ENCODE results near the gene USH2A.

USH2A gene

GRCh38 chr1:216045400-216045799 is 377.8 kb downstream of the USH2A start:
- H3K27ac ChIP-seq (ENCODE audit: low read depth, low read length) = no peak overlapping the region
- no peaks in the 10 kb centered on the region for H3K79me2 ChIP-seq (ENCODE audit: insufficient read depth, low read length)
- H3K27me3 ChIP-seq (ENCODE audit: low read length) = no peaks in the 10 kb centered on the region
- H3K9me2 ChIP-seq (replicated peaks; ENCODE audit: insufficient read depth, low read length) = no peaks in the 10 kb centered on the region
- no peak overlapping the region for H3K4me2 ChIP-seq (ENCODE audit: low read depth, low read length, poor library complexity, severe bottlenecking)
- H3K9me3 ChIP-seq (ENCODE audit: insufficient read depth, low read length) = no peaks in the 10 kb centered on the region
- H3K9ac ChIP-seq (ENCODE audit: low read length) = no peak overlapping the region
- H3F3A ChIP-seq (ENCODE audit: insufficient read depth) = no peaks in the 10 kb centered on the region
- no peak overlapping the region for H2AFZ ChIP-seq (ENCODE audit: low read depth, low read length, severe bottlenecking)
- H3K4me3 ChIP-seq (ENCODE audit: insufficient read depth, low read length, poor library complexity, severe bottlenecking) = no peak overlapping the region
- no peaks in the 10 kb centered on the region for H3K36me3 ChIP-seq (ENCODE audit: low read length)
- H4K20me1 ChIP-seq (ENCODE audit: low read depth, low read length) = no peaks in the 10 kb centered on the region
- TF ChIP-seq EZH2phosphoT487 (conservative IDR thresholded peaks at IDR 0.05; ENCODE audit: low read length) (no peak), CTCF (IDR thresholded peaks at IDR 0.05; ENCODE audit: insufficient read depth, low read length, poor library complexity, severe bottlenecking) (no peak)

GRCh38 chr1:216044538-216044937 is 378.7 kb downstream of the USH2A start:
- Histone ChIP-seq H3K9me2 (replicated peaks; ENCODE audit: insufficient read depth, low read length) (no peaks in the 10 kb centered on the region), H3K9me3 (ENCODE audit: insufficient read depth, low read length) (no peaks in the 10 kb centered on the region)
- TF ChIP-seq CTCF (IDR thresholded peaks at IDR 0.05; ENCODE audit: insufficient read depth, low read length, poor library complexity, severe bottlenecking) = no peak
- no peak for TF ChIP-seq EZH2phosphoT487 (conservative IDR thresholded peaks at IDR 0.05; ENCODE audit: low read length)

GRCh38 chr1:216034506-216034905 is 388.7 kb downstream of the USH2A start:
- Histone ChIP-seq H3K4me3 (ENCODE audit: insufficient read depth, low read length, poor library complexity, severe bottlenecking) (no peak overlapping the region), H3K4me2 (ENCODE audit: low read depth, low read length, poor library complexity, severe bottlenecking) (no peak overlapping the region), H4K20me1 (ENCODE audit: low read depth, low read length) (no peaks in the 10 kb centered on the region), H2AFZ (ENCODE audit: low read depth, low read length, severe bottlenecking) (no peak overlapping the region), H3K36me3 (ENCODE audit: low read length) (no peaks in the 10 kb centered on the region), H3K9ac (ENCODE audit: low read length) (no peak overlapping the region), H3K9me3 (ENCODE audit: insufficient read depth, low read length) (no peaks in the 10 kb centered on the region; the same call in 1 of the 2 replicates), H3F3A (ENCODE audit: insufficient read depth) (no peaks in the 10 kb centered on the region), H3K79me2 (ENCODE audit: insufficient read depth, low read length) (no peaks in the 10 kb centered on the region), H3K9me2 (replicated peaks; ENCODE audit: insufficient read depth, low read length) (no peaks in the 10 kb centered on the region), H3K27me3 (ENCODE audit: low read length) (no peaks in the 10 kb centered on the region), H3K27ac (ENCODE audit: low read depth, low read length) (no peak overlapping the region)
- TF ChIP-seq EZH2phosphoT487 (conservative IDR thresholded peaks at IDR 0.05; ENCODE audit: low read length) (no peak), CTCF (IDR thresholded peaks at IDR 0.05; ENCODE audit: insufficient read depth, low read length, poor library complexity, severe bottlenecking) (no peak)

More at GRCh38 chr1:216044538-216044937, 378.7 kb downstream of the USH2A start:
- Histone ChIP-seq H3K36me3 (ENCODE audit: low read length) (no peaks in the 10 kb centered on the region), H3K4me2 (ENCODE audit: low read depth, low read length, poor library complexity, severe bottlenecking) (no peak overlapping the region), H2AFZ (ENCODE audit: low read depth, low read length, severe bottlenecking) (no peak overlapping the region), H4K20me1 (ENCODE audit: low read depth, low read length) (no peaks in the 10 kb centered on the region), H3K27ac (ENCODE audit: low read depth, low read length) (no peak overlapping the region), H3K4me3 (ENCODE audit: insufficient read depth, low read length, poor library complexity, severe bottlenecking) (no peak overlapping the region), H3F3A (ENCODE audit: insufficient read depth) (no peaks in the 10 kb centered on the region), H3K27me3 (ENCODE audit: low read length) (no peaks in the 10 kb centered on the region), H3K79me2 (ENCODE audit: insufficient read depth, low read length) (no peaks in the 10 kb centered on the region), H3K9ac (ENCODE audit: low read length) (no peak overlapping the region)

Measured in SU-DHL-6 (cell line).